Measurements from ENCODE around the gene DOK6.

The DOK6 gene

GRCh38 chr18:69557282-69557681 lies 156.6 kb downstream of the DOK6 start:
- DNase-seq = no peak

- no peak for DNase-seq
Measured at GRCh38 chr18:69558052-69558451, 157.4 kb downstream of the DOK6 start.

- DNase-seq = no peak
Measured at GRCh38 chr18:69559604-69560003, 158.9 kb downstream of the DOK6 start.

GRCh38 chr18:69564602-69565001 lies 163.9 kb downstream of the DOK6 start:
- no peak for DNase-seq

- DNase-seq = no peak
Measured at GRCh38 chr18:69567813-69568488, 167.3 kb downstream of the DOK6 start.

- no peak for DNase-seq
Measured at GRCh38 chr18:69569133-69569532, 168.4 kb downstream of the DOK6 start.

- no peak for DNase-seq
Measured at GRCh38 chr18:69574401-69574800, 173.7 kb downstream of the DOK6 start.

GRCh38 chr18:69580107-69580506 lies 179.4 kb downstream of the DOK6 start:
- no peak for DNase-seq

- no peak for DNase-seq
Measured at GRCh38 chr18:69584429-69584828, 183.7 kb downstream of the DOK6 start.

GRCh38 chr18:69585696-69586095 lies 185.0 kb downstream of the DOK6 start:
- DNase-seq = no peak

- DNase-seq = no peak
Measured at GRCh38 chr18:69586537-69586936, 185.8 kb downstream of the DOK6 start.

GRCh38 chr18:69588301-69588700 lies 187.6 kb downstream of the DOK6 start:
- no peak for DNase-seq

- no peak for DNase-seq
Measured at GRCh38 chr18:69590150-69590549, 189.5 kb downstream of the DOK6 start.

GRCh38 chr18:69596345-69596744 lies 195.7 kb downstream of the DOK6 start:
- no peak for DNase-seq

GRCh38 chr18:69597561-69597960 lies 196.9 kb downstream of the DOK6 start:
- DNase-seq = no peak

GRCh38 chr18:69599377-69599776 lies 198.7 kb downstream of the DOK6 start:
- DNase-seq = peak; percentile 53

- no peak for DNase-seq
Measured at GRCh38 chr18:69612242-69612641, 211.6 kb downstream of the DOK6 start.

GRCh38 chr18:69616114-69616513 lies 215.4 kb downstream of the DOK6 start:
- DNase-seq = no peak

GRCh38 chr18:69617408-69617807 lies 216.7 kb downstream of the DOK6 start:
- no peak for DNase-seq

- DNase-seq = no peak
Measured at GRCh38 chr18:69617888-69618287, 217.2 kb downstream of the DOK6 start.

GRCh38 chr18:69622184-69622583 lies 221.5 kb downstream of the DOK6 start:
- DNase-seq = no peak

- no peak for DNase-seq
Measured at GRCh38 chr18:69622961-69623360, 222.3 kb downstream of the DOK6 start.

GRCh38 chr18:69626171-69626570 lies 225.5 kb downstream of the DOK6 start:
- DNase-seq = no peak

GRCh38 chr18:69626643-69627242 lies 226.1 kb downstream of the DOK6 start:
- no peak for DNase-seq

- DNase-seq = no peak
Measured at GRCh38 chr18:69628774-69629359, 228.2 kb downstream of the DOK6 start.
